GM12878 (cell line): ENCODE results near the gene MAMDC4. TPM values are rescaled to one million over a fixed set of nuclear protein-coding genes. Genes with fewer than 3 reads are reported as not detected.

Experiments used
- ATAC-seq: fragments of 200-7000 bp; cut with Tn5 transposase; 3 replicates; pipeline ENCODE4 v1.9.1; 2020; ENCODE audit warnings: mild to moderate bottlenecking, moderate library complexity
- BruUV-seq: library from RNA; stranded (reverse); fragments of 400-500 nt; replicated peaks from 2 replicates; lab custom pipeline; 2021; lab: Mats Ljungman, UMichigan
- CTCF ChIA-PET: fragments of 300-600 bp; sonication (Branson Sonifier 250); formaldehyde crosslinking; extraction: SDS; loops from one replicate; lab custom pipeline; 2021; ENCODE audit warnings: inconsistent platforms; lab: Yijun Ruan, JAX
- POLR2A ChIA-PET: fragments of 350-600 bp; formaldehyde crosslinking; extraction: SDS; loops from one replicate; lab custom pipeline; 2021; ENCODE audit warnings: inconsistent platforms; lab: Charles Lee
- RAD21 ChIA-PET: fragments of 300-600 bp; sonication (Branson Sonifier 250); formaldehyde crosslinking; loops from one replicate; lab custom pipeline; 2023; ENCODE audit warnings: antibody characterized with exemption; ENCODE audit not compliant: unreplicated experiment; lab: Charles Lee
- SMC1A ChIA-PET: fragments of 300-600 bp; sonication (Branson Sonifier 250); formaldehyde crosslinking; loops from one replicate; lab custom pipeline; 2023; ENCODE audit not compliant: unreplicated experiment, uncharacterized antibody; lab: Charles Lee
- DNase-seq: peaks from one replicate; pipeline ENCODE4 v3.0.0-alpha.2; 2011; ENCODE audit warnings: low read depth, low spot score
- FAIRE-seq: peaks from 3 replicates; lab custom pipeline; 2011; peaks lifted over from hg19 to GRCh38; lab: Jason Lieb, UNC
- H2AFZ ChIP-seq: 2 replicates; pipeline ENCODE4 v1.6.0; 2011; ENCODE audit warnings: low read depth, low read length, control low read depth; ENCODE audit not compliant: control insufficient read depth
- H3K27ac ChIP-seq: 2 replicates; pipeline ENCODE4 v1.5.1; 2011; ENCODE audit warnings: control low read depth; ENCODE audit not compliant: control insufficient read depth, insufficient read depth
- H3K27me3 ChIP-seq, 2 experiments: replicated peaks in 1 of 2; 2 replicates each; pipeline versions ENCODE4 v1.6.0 to v1.6.1; 2011; ENCODE audit warnings: low read length in 1 of 2; ENCODE audit not compliant: control insufficient read depth in 2 of 2, insufficient read depth in 2 of 2
- H3K36me3 ChIP-seq, 2 experiments: 2 replicates each; pipeline ENCODE4 v1.5.1; 2011; ENCODE audit warnings: low read length in 1 of 2; ENCODE audit not compliant: control insufficient read depth in 2 of 2, insufficient read depth in 2 of 2
- H3K4me1 ChIP-seq: 2 replicates; pipeline ENCODE4 v1.6.1; 2011; ENCODE audit warnings: mild to moderate bottlenecking, low read length, moderate library complexity, mixed read lengths; ENCODE audit not compliant: control insufficient read depth, insufficient read depth
- H3K4me2 ChIP-seq: 2 replicates; pipeline ENCODE4 v1.6.0; 2011; ENCODE audit warnings: control low read depth; ENCODE audit not compliant: control insufficient read depth, insufficient read depth
- H3K4me3 ChIP-seq: fragments of 200-600 bp; sonication (generic); 2 replicates; pipeline ENCODE4 v1.5.1; 2016
- H3K79me2 ChIP-seq: 2 replicates; pipeline ENCODE4 v1.6.0; 2011; ENCODE audit warnings: low read length; ENCODE audit not compliant: control insufficient read depth, insufficient read depth
- H3K9ac ChIP-seq: 2 replicates; pipeline ENCODE4 v1.8.0; 2011; ENCODE audit warnings: low read length, control low read depth, mixed read lengths; ENCODE audit not compliant: control insufficient read depth, insufficient read depth
- H3K9me3 ChIP-seq: replicated peaks from 3 replicates; pipeline ENCODE4 v1.5.1; 2011; ENCODE audit warnings: mild to moderate bottlenecking, low read length; ENCODE audit not compliant: control insufficient read depth, insufficient read depth
- H4K20me1 ChIP-seq: 2 replicates; pipeline ENCODE4 v1.6.0; 2011; ENCODE audit not compliant: control insufficient read depth, insufficient read depth
- BMI1 ChIP-seq: fragments of 450-650 bp; IDR thresholded peaks from 2 replicates; pipeline ENCODE4 v1.6.1; 2016; ENCODE audit warnings: mild to moderate bottlenecking, moderate library complexity, borderline replicate concordance
- CREM ChIP-seq: IDR thresholded peaks from 2 replicates; pipeline ENCODE4 v1.6.1; 2014; ENCODE audit warnings: antibody characterized with exemption, low read depth
- NR2F1 ChIP-seq: fragments of 450-650 bp; conservative IDR thresholded peaks from 2 replicates; pipeline ENCODE4 v1.6.1; 2017; ENCODE audit warnings: mild to moderate bottlenecking
- PKNOX1 ChIP-seq: fragments of 450-650 bp; IDR thresholded peaks from 2 replicates; pipeline ENCODE4 v1.6.1; 2016; ENCODE audit warnings: mild to moderate bottlenecking
- SIX5 ChIP-seq: IDR thresholded peaks from 2 replicates; pipeline ENCODE4 v1.6.1; 2011; ENCODE audit warnings: mild to moderate bottlenecking, low read depth, low read length, moderate library complexity; ENCODE audit not compliant: severe bottlenecking
- STAT3 ChIP-seq: IDR thresholded peaks from 2 replicates; pipeline ENCODE4 v1.6.1; 2011; ENCODE audit warnings: low read depth, low read length, improper control_type of control experiment
- SUPT20H ChIP-seq: IDR thresholded peaks from 2 replicates; pipeline ENCODE4 v1.6.1; 2011; ENCODE audit warnings: low read depth, mild to moderate bottlenecking, low read length, moderate library complexity, borderline replicate concordance; ENCODE audit not compliant: control insufficient read depth
- TBL1XR1 ChIP-seq: IDR thresholded peaks from 2 replicates; pipeline ENCODE4 v1.6.1; 2012; ENCODE audit warnings: low read depth, low read length, improper control_type of control experiment
- ZBTB40 ChIP-seq: fragments of 450-650 bp; IDR thresholded peaks from 2 replicates; pipeline ENCODE4 v1.6.1; 2016; ENCODE audit warnings: mild to moderate bottlenecking, moderate library complexity, borderline replicate concordance
- ZNF217 ChIP-seq: fragments of 450-650 bp; IDR thresholded peaks from 2 replicates; pipeline ENCODE4 v1.6.1; 2017; ENCODE audit warnings: antibody characterized with exemption, mild to moderate bottlenecking
- ZNF24 ChIP-seq: fragments of 450-650 bp; IDR thresholded peaks from 2 replicates; pipeline ENCODE4 v1.6.1; 2017; ENCODE audit warnings: antibody characterized with exemption, mild to moderate bottlenecking
- WGBS: methylation state at CpG from one replicate; pipeline ENCODE4 v1.1.6; 2016; ENCODE audit warnings: low lambda C conversion rate; ENCODE audit not compliant: insufficient replicate concordance, insufficient coverage; ENCODE audit errors: missing lambda C conversion rate; 5-methylcytosine and 5-hydroxymethylcytosine counted together
- in situ Hi-C: fragments of 300-500 bp; cut with MboI; formaldehyde crosslinking; loops from 9 replicates; pipeline ENCODE4 v1.14.3; 2018; ENCODE audit warnings: mixed read lengths
- intact Hi-C: fragments of 100-400 bp; cut with micrococcal nuclease; formaldehyde crosslinking; loops from one replicate; pipeline ENCODE4 v1.14.2; 2022; ENCODE audit not compliant: unreplicated experiment
- polyA plus RNA-seq, 11 experiments: library from polyadenylated mRNA; depleted of rRNA in 4 of 11; unstranded in 6 of 11; stranded (reverse) in 5 of 11; fragments of >200 nt; fragmentation: Nextera tagmentation in 4 of 11; fragmentation: Illumina TruSeq in 1 of 11; extraction: Ambion mirVana in 4 of 11; extraction: Trizol in 1 of 11; gene quantifications; 1 replicate in 1 of 11; 2 replicates in 10 of 11; pipeline versions ENCODE4 v1.2.1 to v1.2.3, GENCODE V29; 2011 to 2016; ENCODE audit warnings: inconsistent platforms in 2 of 11, missing spikeins in 2 of 11, low read depth in 1 of 11
- total RNA-seq, 4 experiments: library from RNA; depleted of rRNA in 3 of 4; stranded (reverse); fragments of >200 nt in 3 of 4; fragmentation: Illumina TruSeq in 1 of 4; extraction: Trizol in 1 of 4; gene quantifications; 2 replicates each; pipeline versions ENCODE4 v1.2.1 to v1.2.3, GENCODE V29; 2013 to 2021
- TF ChIP-seq, protein P1 (sequence below): fragments of 450-650 bp; IDR thresholded peaks from 2 replicates; pipeline ENCODE4 v1.6.1; 2018; ENCODE audit warnings: mild to moderate bottlenecking, low read depth, moderate library complexity; ENCODE audit not compliant: partially characterized antibody

The MAMDC4 gene
- total and polyA plus RNA-seq, 10 of the 15 experiments (the other 5 are each of a cell fraction or from before 2014, with no cell fraction given), result 0.22 to 5.7 (median 2.4) TPM; not detected in 1

- no peak for TF ChIP-seq STAT3
- TF ChIP-seq CREM, result no peak
- no peak for TF ChIP-seq ZNF24
- TF ChIP-seq, protein P1, sequence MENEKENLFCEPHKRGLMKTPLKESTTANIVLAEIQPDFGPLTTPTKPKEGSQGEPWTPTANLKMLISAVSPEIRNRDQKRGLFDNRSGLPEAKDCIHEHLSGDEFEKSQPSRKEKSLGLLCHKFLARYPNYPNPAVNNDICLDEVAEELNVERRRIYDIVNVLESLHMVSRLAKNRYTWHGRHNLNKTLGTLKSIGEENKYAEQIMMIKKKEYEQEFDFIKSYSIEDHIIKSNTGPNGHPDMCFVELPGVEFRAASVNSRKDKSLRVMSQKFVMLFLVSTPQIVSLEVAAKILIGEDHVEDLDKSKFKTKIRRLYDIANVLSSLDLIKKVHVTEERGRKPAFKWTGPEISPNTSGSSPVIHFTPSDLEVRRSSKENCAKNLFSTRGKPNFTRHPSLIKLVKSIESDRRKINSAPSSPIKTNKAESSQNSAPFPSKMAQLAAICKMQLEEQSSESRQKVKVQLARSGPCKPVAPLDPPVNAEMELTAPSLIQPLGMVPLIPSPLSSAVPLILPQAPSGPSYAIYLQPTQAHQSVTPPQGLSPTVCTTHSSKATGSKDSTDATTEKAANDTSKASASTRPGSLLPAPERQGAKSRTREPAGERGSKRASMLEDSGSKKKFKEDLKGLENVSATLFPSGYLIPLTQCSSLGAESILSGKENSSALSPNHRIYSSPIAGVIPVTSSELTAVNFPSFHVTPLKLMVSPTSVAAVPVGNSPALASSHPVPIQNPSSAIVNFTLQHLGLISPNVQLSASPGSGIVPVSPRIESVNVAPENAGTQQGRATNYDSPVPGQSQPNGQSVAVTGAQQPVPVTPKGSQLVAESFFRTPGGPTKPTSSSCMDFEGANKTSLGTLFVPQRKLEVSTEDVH, result no peak
- no peak for TF ChIP-seq SIX5
These were observed 48.3 kb upstream of the MAMDC4 start (continued) for GRCh38 chr9:136803551-136804508.

GRCh38 chr9:136804509-136805206, 47.5 kb upstream of the MAMDC4 start:
- ChIA-PET RAD21 (no interaction called here), SMC1A (no interaction called here), CTCF (interaction anchor here (3.2 to 4.4 kb wide), 2 partner anchors 12 to 230 kb away, joined by 13 to 15 read pairs; no protein-coding TSS in a partner anchor), POLR2A (interaction anchor here (1.1 kb wide), 1 partner anchor 13 kb away, joined by 4 read pairs; no protein-coding TSS in a partner anchor)
- H3K4me2 ChIP-seq, result no peak overlapping the region
- in situ Hi-C loops, result no loop called here
- no peak for FAIRE-seq
- no peak overlapping the region for H3K4me3 ChIP-seq
- no peaks in the 10 kb centered on the region for H3K9me3 ChIP-seq
- no peaks in the 10 kb centered on the region; a peak in 1 of 4 replicates for H3K36me3 ChIP-seq
- BruUV-seq, result no TSS peak
- H3K9ac ChIP-seq, result no peak overlapping the region
- no peak overlapping the region for H3K27ac ChIP-seq
- no peak overlapping the region for H2AFZ ChIP-seq
- intact Hi-C loops, result loop anchor here (10.0 kb wide), 1 partner anchor 80 kb away; the partner anchor contains the start of gene TRAF2
- H3K27me3 ChIP-seq, result no peaks in the 10 kb centered on the region
- no peak for ATAC-seq
- DNase-seq, result no peak
- H4K20me1 ChIP-seq, result no peaks in the 10 kb centered on the region
- 94% methylated on average over 20 of the region's 20 CpGs for WGBS
- H3K4me1 ChIP-seq, result peaks cover 14% of the 10 kb centered on the region
- peaks cover 21% of the 10 kb centered on the region for H3K79me2 ChIP-seq
- TF ChIP-seq ZNF217 (no peak), NR2F1 (no peak), TBL1XR1 (no peak), PKNOX1 (no peak), BMI1 (no peak), ZBTB40 (no peak), SUPT20H (no peak)
